Activated T-cell treated with anti-CD3 and anti-CD28 coated beads, Interleukin-2, amount 50 U/mL, for 1 hour (primary cell): Measurements from ENCODE around the gene POLR2C.
"Not testable (repeated sequence)": the region's sequence is repeated elsewhere in the genome, so short reads cannot be mapped to it uniquely, and the experiment has no call there.

Source experiments
- DNase-seq: peaks from one replicate; pipeline ENCODE4 v3.0.0-alpha.2; 2020

POLR2C gene

DNA sequence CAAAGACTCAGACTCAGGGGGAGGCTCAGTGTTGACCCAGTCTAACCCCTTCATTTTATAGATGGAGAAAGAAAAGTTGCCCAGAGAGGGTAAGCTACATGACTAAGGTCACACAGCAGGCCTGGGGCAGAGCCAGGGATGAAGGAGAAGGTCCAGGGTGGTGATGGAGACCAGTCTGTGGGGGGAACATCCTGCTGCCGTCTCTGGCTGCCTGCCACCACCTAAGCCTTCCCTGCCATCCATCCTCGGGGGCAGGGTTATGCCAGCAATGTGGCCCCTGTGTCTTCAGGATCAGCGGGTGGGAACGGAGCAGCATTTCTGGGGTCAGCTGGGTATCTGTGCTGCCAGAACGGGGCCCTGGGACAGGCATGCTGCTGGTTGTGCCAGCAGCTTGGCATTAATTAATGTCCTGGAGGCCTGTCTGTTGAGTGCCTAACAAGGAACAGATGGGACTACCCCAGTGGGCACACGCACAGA, 18.3 kb downstream of the POLR2C start:
- DNase-seq = no peak

DNA sequence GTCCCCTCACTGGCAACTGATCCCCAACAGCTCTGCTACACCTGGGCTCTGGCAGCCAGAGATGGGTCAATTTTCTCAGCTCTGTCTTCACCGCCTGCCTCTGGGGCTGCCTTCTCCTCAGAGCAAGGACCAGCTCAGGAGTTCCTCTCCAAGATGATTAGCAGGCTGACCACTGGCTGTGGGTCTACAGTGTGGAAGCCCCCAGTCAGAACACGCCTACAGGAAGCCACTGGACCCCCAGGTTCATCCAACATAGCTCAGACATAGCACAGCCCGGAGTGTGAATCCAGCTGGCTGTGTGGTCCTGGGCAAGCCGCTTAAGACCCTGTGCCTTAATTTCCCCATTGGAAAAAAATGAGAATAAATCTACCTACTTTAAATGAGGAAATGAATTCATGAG, 18.9 kb downstream of the POLR2C start:
- DNase-seq = no peak

DNA sequence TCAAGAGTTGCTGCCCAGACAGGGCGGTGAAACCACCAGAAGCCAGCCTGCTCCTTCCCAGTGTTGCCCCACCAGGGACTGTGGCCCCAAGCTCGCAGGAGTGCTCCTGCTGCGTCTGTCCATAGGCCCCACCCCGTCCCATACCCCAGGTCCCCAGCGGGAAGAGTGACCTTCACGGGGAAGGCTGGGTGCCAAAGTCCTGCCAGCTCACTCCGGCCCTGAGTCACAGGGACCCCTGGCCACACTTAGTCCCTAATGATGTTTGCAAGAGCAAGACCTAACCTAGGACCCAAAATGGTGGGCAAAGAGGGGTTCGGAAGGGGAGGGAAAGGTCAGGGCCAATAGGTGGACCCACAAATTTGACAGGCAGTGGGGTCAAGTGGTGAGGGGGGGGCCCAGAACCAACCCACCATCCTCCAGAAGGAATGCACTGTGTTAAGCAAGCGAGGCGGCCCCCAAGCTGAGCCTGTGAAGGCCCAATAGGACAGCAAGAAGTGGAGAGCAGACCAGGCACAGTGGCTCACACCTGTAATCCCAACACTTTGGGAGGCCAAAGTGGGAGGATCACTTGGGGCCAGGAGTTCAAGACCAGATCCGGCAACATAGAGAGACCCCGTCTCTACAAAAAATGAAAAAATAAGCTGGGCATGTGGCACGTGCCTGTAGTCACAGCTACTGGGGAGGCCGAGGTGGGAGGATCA, 20.5 kb downstream of the POLR2C start:
- DNase-seq = no peak

DNA sequence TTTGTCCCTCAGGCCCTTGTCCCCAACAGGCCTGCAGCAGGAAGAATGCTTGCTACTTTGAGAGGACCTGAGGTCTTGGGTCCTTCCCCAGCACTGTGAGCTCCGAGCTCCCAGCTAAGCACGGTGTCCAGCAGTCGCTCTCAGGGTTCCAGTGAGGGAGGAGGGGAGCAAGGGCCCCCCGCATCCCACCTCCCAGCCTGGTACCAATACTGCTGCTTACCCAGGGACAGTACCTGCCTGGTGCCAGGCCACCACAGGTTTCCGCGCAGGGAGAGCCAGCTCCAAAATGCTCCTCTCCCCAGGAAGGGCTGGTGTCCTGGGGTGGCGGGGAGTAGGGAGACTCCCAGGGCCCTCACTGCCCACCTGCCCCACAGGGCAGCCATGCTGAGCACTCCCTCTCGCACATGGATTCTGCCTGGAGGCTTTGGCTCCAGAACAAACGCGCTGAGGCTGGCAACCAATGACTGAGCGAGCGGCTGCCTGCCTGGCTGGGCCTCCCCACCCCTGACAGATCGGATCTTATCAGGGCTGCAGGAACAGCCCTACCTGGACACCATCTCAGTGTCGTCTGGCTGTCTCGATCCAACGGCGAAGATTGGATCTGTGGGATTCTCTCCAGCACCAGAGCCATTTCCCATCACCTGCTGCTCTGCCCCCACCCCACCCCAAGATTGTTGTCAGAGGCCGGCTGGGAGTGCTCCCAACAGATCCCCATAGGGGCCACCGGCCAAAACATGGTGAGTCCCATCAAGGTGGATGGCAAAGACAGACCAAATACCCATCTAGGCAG, 21.4 kb downstream of the POLR2C start:
- DNase-seq = no peak

DNA sequence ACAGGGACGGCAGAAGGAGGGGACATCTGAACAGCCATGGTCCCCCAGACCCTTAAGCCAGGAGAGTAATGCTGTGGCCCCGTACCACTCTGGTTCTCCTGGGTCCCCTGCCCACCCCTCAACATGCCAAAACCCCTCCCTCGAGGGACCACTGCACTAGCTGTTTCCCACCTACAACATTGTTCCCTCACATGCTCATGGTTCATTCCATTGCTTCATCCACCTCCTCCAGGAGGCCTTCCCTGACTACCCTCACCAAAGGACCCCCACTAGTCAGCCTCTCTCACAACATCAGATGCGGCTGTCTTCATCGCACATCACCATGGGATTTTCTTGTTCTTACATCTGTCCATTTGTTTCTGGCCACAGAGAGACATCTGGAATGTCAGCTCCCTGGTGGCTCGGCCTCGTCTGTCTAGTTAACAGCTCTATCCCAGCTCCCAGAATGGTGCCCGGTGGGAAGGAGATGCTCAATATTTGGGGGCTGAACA, 22.1 kb downstream of the POLR2C start:
- DNase-seq = no peak

DNA sequence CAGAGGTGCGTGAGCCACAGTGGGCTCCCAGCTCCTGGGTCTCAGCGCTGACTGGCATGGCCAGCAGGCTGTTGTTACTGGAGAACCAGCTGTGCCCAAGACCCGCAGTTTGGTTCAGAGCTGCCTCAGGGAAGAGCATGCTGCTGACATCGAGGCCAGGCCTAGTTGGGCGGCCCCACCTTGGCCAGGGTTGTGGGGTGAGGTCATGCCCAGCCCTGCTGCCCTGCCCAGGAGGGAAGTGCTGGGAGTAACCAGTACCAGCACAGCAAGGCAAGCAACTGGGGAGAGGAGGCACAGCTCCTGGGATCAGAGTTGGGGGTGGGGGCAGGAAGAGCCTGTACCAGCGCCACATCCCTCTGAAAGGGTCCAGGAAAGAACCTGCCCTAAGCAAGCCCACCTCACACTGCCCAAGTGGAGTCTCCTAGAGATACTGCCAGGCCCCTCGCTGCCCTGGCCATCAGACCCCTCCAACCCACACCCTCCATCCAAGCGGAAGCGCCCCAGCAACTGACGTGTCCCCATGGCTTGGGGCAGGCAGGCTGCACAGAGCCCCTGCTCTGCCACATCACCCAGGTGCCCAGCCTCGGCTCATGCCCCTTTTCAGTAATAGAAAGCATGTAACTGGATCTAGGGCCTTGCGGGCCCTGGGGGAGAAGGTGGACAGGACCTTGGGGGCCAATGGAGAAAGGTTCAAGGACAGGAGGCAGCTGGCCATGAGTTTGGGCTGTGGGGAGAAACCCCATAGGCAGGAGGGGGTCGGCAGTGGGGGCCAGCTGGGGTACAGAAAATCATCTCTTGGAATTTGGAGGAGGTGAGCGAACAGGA, 22.8 kb downstream of the POLR2C start:
- DNase-seq = no peak

DNA sequence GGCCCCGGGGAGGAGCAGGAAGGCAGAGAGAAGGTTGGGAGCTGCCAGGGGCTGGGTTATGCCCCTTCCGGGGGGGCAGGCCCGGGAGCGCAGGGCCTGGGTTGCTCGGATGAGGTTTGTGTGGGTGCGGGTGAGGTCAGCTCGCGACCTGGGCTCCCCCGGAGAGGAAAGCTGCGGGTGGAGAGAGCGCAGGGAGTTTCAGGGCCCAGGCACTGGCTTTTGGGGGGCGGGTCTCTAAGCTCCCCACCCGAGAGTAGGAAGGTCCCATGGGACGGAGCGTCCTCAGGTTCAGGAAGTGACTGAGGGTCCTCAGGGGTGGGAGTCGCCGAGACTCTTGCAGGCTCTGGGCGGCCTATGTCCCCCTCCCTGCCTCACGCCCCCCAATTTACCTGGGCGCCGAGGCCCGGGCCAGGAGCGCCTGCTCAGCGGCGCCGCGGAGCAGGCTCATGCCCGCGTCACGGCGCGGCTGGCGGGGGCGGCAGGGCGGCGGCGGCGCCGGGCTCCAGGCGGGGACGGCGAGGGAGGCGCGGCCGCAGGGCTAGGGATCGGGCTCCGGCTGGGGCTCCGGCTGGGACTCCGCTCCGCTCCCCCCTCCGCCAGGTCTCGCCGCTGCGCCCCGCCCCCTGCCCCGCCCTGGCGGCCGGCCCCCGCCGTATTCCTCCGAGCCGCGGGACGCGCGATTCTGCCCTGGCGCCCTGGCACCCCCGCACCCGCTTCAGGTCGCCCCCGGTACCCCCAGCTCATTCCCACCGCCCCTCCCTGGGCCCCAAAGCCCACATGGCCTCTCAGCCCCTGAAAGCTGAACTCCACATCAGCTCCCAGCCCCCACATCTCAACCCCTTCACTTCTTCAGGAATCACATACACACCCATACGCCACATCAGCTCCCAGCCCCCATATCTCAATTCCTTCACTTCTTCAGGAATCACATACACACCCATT, 23.7 kb downstream of the POLR2C start, which contains the start of gene DOK4:
Gene DOK4 (minus strand): TSS at position 578 of the 942 bp plus-strand sequence. CDS start 6,986 bp downstream, outside the sequence.
- DNase-seq = peak; percentile 86

DNA sequence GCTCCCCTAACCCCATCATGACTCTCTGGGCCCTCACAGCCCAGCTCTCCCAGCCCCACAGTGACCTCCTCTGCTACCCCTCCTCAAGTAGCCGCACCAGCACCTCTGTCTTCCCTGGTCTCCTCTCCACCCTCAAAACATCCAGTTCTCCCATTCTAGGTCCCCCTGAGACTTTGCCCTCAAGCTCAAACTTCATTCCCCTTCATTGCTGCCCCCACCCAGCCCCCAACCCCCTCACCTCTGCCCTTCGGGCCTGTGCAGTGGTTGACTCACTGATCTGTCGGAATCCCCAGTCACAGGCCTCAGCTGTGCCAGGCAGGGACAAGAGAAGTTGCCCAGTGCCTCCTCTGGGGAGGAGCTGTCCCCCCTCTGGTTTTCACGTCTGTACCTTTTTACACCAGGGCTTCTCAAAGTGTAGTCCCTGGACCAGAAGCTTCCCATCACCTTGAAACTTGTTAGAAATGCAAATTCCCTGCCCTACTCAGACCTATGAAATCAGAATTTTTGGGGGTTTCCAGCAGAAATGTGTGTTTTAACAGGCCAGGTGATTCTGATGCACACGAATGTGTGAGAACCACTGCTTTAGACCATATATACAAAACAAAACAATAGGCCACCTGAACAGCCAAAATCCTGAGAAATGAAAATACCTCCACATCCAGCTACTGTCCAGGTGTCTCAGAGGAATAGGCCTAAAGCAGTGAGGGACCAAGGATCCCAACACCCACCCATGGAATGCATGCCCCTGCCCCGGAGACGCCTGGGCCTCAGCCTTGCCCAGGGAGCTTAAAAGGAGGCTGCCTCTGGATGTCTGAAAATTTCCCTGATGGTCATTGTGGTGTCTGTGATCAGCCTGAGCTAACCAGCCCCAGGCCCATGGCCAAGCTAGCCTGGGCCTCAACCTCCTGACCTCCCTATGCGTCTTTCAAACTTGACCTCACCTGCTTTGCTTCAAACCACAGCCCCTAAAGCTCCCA, 24.7 kb downstream of the POLR2C start:
- no peak for DNase-seq

DNA sequence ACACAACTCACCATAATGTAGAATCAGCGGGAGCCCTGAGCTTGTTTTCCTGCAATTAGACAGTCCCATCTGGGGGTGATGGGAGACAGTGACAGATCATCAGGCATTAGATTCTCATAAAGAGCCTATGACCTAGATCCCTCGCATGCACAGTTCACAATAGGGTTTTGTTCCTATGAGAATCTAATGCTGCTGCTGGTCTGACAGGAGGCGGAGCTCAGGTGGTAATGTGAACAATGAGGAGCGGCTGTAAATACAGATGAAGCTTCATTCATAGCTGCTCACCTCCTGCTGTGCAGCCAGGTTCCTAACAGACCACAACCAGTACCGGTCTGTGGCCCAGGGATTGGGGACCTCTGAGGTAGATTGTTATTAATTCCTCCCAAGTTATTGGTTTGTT, 26.8 kb downstream of the POLR2C start:
- no peak for DNase-seq

DNA sequence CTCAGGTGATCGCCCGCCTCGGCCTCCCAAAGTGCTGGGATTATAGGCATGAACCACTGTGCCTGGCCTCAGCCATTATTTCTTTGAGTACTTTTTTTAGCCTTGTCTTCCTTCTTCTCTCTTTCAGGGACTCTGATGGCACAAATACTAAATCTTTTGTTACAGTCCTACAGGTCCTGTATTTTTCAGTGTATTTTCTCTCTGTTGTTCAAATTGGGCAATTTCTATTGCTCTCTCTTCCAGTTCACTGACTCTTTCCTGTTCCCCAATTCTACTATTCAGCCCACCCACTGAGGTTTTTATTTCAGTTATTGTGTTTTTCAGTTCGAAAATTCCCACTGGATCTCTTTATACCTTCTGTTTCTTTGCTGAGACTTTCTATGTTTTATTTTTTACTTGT, 31.3 kb downstream of the POLR2C start:
- no peak for DNase-seq

DNA sequence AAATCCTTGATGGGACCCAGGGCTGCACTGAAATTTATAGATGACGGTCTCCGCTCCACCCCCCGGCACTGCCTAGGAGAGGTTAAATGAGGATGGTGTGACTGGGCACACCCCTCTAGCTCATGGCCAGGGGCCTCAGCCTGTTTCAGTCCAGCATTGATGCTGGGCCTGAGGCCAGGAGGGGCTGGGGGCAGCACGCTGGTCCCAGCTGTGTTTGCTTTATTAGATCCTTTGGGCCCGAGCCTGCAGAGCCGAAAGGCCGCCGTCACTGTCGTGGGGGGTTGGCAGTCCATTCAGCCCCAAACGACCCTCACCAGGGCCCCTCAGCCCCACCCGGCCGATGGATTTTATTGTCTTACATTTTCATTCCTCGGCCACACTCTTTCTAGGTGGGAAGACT, 34.6 kb downstream of the POLR2C start:
- no peak for DNase-seq

DNA sequence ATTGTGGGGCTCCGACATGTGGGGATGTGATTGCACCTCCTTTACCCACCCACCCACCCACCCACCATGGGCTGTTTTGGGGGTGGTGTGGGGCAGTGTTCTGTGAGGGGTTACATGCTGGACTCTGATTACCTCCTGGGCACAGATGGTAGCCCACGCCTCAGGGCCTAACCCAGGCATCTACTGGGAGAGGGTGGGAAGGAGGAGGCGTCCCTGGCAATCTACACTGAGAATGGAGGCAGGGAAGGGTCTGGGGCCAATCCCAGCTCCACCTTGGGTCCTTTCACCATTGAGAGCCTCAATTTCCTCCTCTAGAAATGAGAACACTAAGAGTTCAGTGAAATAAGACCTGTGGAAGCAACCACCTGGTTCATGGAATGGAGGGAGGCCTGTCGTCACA, 35.6 kb downstream of the POLR2C start:
- DNase-seq = no peak

DNA sequence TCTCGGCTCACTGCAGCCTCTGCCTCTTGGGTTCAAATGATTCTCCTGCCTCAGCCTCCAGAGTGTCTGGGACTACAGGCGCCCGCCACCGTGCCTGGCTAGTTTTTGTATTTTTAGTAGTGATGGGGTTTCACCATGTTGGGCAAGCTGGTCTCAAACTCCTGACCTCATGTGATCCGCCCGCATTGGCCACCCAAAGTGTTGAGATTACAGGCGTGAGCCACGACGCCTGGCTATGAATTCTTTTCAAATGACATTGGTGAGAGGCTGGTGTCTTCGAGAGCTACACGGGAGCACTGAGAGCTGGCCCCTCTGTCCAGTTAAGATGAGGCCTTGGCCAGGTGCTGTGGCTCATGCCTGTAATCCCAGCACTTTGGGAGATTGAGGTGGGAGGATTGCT, 37.5 kb downstream of the POLR2C start:
- DNase-seq = not testable (repeated sequence)

DNA sequence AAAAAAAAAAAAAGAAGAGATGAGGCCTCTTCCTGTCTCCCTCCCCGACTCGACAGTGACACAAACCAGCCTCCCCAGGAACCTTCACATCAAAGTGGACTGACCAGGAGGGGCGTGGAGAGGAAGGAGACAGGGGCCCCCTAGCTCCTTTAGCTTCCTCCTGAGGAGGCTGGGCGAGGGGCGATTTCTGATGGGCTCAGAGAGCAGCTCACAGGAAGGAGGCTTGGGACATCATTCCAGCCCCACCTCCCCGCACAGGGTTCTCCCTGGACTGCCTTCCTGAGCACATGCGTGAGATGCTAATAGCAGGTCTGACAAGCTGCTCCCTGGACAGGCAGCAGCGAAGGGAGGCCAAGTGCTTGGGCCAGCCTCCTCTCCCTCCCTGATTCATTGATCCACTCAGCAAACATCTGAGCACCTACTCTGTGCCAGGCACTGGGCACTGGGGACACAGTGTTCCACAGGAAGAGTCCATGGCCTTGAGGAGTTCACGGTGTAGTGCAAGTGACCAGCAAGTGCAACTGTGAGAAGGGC, 38.2 kb downstream of the POLR2C start:
- no peak for DNase-seq

DNA sequence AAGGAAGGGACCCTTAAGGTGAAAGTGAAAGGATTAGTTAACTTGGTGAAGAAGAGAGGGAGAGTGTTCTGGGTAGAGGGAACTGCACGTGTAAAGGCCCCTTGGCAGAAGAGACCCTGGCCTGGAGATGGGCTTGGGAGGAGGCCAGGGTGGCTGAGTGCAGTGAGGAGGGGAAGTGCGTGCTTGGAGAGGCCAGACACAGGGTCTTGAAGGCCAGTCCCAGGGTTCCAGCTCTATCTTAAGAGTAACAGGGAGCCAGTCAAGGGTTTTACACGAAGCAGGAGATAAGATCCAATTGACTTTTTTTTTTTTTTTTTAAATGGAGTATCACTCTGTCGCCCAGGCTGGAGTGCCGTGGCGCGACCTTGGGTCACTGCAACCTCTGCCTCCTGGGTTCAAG, 39.0 kb downstream of the POLR2C start:
- no peak for DNase-seq

DNA sequence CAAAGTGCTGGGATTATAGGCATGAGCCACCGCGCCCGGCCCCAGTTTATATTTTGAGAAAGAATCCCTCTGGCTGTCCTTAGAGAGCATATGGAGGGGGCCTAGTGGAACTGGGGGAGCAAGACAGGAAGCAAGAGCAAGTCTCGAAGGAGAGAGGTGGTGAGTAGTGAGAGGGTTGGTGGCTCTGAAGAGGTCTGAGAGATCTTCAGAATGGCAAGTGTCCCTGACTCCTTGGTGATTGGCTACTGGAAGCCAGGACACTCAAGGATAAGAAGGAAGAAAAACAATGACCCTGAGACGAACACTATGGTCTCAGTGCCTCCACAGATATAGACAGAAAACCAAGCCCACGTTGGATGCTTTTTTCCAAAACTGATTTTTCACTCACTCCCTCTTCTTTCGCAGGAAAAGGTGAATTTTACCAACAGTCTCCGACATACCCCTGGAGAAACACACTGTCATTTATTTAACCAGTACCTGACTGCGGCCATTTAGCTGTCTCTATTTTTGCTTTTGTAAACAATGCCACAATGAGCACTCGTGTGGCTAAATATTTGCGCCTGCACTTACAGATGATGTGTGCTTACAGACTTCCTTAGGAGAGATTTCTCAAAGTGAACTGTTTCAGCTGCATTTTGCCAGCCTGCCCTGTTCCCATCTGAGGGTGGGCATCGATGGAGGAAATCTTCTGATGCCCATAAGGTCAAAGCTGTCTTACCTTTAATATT, 39.7 kb downstream of the POLR2C start:
- no peak for DNase-seq

DNA sequence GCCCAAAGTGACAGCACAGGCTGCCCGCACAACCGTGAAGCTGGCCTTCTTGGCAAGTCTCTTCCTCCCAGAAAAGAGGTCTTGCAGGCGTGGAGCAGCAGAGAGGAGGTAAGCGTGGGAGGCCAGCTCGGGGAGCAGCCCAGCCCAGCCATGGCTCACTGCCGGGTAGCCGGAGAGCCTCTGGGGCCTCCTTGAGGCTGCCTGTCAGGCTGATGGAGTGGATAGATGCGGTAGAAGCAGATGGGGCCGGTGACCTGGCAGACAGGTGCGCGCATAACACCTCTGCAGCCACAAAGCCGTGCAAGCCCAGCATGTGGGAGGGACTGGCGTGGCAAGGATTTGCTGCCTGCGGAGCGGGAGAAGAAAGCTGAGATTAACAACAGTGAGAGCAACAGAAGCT, 40.9 kb downstream of the POLR2C start:
- DNase-seq = no peak

DNA sequence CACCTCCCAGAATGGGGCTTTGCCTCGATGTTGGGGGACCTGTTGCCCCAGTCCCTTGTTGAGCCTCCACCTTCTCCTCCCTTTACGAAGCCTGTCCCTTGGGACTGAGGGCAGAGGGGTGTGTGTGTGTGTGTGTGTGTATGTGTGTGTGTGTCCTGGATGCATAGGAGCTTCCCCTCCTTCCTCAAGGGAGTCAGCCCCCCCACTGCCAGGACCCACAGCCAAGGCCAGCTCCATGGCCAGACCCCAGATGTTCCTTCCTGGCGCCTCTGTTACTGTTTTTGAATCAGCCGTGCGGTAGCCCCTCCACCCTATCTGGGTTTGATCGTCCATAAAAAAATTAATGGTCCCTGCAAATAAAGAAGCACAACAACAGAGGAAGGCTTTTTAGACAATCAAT, 41.5 kb downstream of the POLR2C start:
- DNase-seq = no peak

DNA sequence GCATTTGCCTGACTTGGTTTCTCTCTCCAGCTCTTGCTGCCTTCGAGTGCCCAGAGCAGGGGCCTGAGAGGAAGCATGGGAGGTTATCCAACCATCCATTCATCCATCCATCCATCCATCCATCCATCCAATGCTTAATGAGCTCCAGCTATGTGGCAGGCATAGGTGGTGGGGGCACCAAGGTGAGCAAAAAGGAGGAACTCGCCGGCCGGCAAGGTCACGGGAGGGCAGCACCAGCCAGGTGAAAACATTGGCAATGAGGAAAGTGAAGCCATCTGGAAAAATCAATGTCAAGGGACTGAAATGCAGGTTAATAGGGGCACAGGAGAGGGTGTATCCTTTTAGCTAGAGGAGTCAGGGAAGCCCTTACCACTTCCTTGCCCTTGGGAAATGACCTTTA, 42.0 kb downstream of the POLR2C start:
- DNase-seq = no peak

DNA sequence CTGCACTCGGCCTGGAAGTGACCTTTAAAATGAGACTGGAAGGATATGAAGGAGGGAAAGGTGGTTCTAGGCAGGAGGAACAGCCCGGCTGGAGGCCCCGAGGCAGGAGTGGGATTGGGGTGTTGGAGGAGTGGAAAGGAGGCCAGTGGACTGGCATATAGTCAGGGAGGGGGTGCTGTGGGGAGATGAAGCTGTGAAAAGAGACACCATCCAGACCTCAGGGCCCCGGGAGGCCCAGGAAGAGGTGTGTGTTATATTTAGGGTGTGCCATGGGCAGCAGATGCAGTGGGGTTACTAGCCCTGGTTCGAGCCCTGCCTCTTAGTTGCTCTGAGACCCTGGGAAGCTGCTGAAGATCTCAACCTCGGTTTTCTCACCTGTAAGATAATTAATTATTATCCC, 42.7 kb downstream of the POLR2C start:
- no peak for DNase-seq
